ENCODE data around the gene PRR9.

- no peak for TF ChIP-seq CTCF (conservative IDR thresholded peaks at IDR 0.05; ENCODE audit: low read depth, low read length)
- no peak for TF ChIP-seq EZH2phosphoT487 (IDR thresholded peaks at IDR 0.05; ENCODE audit: borderline replicate concordance, low read length)
Observed at GRCh38 chr1:153245466-153245865, 28.1 kb downstream of the PRR9 start.

Data from PC-3 (cell line).